Activated CD4-positive, CD25-positive, alpha-beta regulatory T cell treated with anti-CD3 and anti-CD28 coated beads, Interleukin-2, amount 50 U/mL, for 72 hours (primary cell): ENCODE measurements around the gene VCAM1.

Experiments used
- DNase-seq: peaks from one replicate; pipeline ENCODE4 v3.0.0; 2021

The VCAM1 gene

DNA sequence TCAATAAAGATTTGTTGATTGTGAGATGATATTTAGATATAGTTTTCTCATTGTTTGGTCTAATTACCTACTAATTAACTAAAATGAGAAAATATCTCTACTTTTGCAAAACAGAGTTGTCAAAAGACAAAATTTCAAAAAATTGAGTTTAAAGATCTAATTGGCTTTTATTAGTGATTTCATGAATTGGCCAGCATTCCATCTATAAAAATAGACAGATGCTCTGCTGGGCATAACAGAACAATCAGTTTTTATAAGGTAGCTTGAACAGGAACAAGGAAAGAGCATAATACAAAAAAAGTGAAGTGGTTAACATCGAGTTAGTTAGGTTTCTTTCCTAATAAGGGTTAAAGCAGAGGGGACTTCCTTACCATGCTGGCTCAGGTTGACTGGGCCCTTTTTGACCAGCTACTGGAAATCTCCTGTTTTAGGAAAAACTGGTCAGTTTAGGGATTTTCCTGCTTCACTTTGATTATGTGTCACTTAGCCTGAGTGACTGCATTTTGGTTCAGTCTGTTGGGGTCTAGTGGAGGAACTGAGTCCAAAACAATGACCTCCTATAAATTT, 63.0 kb downstream of the VCAM1 start:
- no peak for DNase-seq

DNA sequence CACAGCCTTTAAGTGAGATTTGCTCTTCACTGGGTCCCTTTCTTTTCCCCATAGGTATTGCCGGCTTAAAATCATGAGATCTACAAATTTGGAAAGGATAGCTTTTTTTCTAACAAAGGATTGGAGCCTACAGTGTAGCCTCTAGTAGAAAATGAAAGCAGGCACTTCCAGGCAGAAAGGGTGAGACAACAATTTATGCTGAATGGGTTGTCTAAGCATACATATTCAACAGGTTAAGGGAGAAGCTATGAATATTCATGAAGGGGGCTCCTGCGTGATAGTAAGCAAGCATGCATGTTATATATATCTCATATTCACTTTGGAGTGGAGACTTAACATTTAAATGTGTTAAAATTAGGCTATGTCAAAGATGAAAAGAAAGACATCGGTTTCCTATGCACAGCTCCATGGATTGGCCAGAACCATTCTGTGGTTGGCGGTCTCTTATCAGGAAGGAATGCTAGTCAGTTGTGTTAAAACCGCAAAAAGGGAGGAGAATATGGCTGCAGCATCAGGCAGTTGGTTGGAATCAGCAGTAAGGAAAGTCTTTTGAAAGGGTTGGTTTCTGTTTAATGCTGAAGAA, 66.0 kb downstream of the VCAM1 start:
- no peak for DNase-seq

DNA sequence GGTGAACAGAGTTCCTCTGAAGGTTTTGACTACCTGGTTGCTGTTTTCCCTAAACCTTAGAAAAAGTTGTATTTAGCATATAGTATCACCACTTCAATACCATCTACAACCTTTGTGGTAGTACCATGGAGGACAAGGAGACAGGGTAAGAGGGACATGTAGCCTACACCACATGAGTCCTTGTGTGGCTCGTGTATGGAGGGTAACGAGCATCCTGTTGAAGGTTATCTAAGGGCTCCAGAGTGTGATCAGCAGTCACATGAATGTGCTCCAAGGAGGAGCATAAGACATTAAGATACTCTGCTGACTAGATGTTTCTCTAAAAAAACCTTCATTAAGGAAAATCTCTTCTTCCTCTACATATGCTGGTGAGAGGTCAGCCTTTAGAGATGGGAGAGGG, 67.3 kb downstream of the VCAM1 start:
- no peak for DNase-seq
